Cerebellar cortex (tissue), 1 donor: ENCODE data around the gene TEF.

Experiments
- DNase-seq: peaks from one replicate; pipeline ENCODE4 v3.0.0-alpha.2; 2015; ENCODE audit warnings: low spot score

Gene TEF, protein sequence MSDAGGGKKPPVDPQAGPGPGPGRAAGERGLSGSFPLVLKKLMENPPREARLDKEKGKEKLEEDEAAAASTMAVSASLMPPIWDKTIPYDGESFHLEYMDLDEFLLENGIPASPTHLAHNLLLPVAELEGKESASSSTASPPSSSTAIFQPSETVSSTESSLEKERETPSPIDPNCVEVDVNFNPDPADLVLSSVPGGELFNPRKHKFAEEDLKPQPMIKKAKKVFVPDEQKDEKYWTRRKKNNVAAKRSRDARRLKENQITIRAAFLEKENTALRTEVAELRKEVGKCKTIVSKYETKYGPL

GRCh38 chr22:41381329-41382097, at the start of gene TEF:
Gene TEF, plus strand, starts transcription at chr22:41381942. Its CDS starts 103 bp downstream, at chr22:41382045.
- DNase-seq, result peak; percentile 99

GRCh38 chr22:41332217-41332939, 49.4 kb upstream of the TEF start:
- DNase-seq, result no peak

GRCh38 chr22:41333806-41334205, 47.9 kb upstream of the TEF start:
- DNase-seq, result no peak

DNA sequence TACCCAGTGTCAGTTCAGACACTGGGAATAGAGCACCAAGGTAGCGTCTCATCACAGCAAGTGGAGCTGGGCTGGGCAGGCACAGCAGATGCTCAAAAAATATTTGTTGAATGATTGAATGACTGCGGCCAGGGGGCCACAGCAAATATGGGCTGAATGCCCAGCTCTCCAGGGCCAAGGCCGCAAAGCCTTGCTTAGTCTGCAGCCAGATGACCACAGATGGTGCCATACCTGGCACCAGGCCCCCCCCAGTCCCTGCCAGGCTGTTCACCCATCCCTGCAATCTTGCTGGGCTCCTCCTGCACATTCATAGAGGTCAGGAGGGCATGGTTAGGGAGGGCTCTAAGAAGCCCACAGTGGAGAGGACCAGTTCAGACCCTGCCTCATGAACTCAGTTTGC, 47.5 kb upstream of the TEF start:
- DNase-seq, result peak; percentile 87

DNA sequence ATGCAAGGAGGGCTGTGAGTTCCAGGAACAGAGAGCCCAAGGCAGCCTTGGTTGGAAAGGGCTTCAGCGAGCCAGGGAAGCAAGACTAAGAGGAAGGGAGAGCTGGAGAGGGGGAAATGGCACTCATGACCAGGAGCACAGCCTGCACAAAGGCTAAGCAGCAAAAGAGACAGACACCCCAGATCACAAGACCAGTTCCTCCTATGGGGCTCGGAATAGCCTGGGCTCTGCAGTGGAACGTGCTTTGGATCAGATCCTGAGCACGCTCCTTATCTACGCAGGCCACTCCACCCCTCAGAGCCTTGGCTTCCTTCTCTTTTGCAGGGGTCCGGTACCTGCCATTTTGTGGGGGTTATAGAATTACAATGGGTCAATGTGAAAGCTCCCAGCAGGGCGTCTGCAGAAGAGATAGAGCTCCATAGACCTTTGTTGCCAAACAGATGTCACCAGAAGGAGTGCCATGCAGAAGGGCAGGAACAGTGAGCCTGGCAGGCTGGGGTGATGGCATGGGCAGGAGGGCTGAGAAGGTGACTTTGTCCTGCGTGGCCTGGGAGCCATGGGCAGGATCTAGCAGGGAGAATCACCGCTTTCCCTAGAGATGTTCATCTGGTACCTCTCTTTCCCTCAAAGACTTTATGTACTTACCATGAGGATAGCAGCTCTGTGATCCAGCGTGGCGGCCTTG, 46.6 kb upstream of the TEF start:
- no peak for DNase-seq

- no peak for DNase-seq
These were observed 43.0 kb upstream of the TEF start for GRCh38 chr22:41338614-41339212.

DNA sequence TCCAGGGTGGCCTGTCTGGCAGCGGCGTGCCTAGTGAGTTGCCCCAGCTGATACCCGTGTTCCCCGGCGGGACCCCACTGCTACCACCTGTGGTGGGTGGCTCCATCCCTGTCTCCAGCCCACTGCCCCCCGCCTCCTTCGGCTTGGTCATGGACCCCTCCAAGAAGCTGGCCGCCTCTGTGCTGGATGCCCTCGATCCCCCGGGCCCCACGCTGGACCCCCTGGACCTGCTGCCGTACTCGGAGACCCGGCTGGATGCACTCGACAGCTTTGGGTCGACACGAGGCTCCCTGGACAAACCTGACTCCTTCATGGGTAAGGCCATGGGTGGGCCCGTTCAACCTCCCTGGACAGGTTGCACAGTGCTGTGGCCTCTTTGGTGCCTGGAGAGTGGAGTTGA, 41.9 kb upstream of the TEF start:
- DNase-seq, result no peak

DNA sequence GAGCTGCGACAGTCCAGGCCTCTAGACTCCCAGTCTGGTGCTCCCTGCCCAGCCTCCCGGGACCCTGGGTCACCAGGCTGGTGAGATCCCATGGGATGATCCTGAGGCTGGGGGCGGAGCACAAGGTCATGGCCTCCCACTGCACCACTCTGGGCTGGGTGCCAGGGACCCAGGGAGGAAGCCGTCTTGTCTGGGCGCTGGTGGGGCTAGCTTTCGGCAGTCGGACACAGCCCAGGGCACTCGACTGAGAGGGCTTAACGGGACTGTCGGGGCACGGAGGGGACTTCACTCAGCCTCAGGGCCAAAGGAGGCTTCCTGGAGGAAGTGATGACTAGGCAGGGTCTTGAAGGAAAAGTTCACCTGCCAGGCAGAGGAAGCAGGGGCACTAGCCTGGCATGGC, 41.4 kb upstream of the TEF start:
- DNase-seq, result no peak

DNA sequence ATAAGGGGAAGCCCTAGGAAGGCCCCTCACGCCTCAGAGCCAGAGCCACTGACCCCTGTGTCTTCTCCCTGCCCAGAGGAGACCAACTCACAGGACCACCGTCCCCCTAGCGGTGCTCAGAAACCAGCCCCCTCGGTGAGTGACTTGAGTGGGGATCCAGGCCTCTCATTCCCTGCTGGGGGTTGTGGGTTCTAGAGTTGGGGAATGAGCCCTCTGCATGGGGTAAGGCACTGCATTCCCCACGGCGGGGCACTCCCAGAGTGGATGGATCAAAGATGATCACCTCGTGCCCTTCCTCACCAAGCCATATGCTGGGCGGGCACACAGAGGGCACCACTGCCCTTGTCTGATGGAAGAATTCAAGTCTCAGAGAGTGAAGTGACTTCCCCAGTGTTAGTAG, 40.7 kb upstream of the TEF start:
- no peak for DNase-seq

GRCh38 chr22:41341990-41342389, 39.8 kb upstream of the TEF start:
- DNase-seq, result no peak

DNA sequence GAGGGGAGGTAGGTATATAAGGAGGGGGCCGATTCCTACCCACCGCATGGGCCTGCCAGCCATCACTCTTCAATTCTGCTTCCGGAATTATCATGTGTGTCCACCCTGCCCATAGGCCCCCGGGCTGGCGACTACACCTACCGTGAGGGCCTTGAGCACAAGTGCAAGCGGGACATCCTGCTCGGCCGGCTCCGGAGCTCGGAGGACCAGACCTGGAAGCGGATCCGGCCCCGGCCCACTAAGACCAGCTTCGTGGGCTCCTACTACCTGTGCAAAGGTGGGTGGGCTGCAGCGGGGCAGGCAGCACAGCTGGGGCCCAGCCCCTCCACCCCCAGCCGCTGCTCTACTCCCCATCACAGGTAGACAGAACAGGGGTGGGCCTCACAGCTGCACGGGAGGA, 38.4 kb upstream of the TEF start:
- DNase-seq, result no peak

GRCh38 chr22:41343717-41344116, 38.0 kb upstream of the TEF start:
- DNase-seq, result no peak

- DNase-seq, result no peak
These were observed 37.5 kb upstream of the TEF start for GRCh38 chr22:41344189-41344788.

DNA sequence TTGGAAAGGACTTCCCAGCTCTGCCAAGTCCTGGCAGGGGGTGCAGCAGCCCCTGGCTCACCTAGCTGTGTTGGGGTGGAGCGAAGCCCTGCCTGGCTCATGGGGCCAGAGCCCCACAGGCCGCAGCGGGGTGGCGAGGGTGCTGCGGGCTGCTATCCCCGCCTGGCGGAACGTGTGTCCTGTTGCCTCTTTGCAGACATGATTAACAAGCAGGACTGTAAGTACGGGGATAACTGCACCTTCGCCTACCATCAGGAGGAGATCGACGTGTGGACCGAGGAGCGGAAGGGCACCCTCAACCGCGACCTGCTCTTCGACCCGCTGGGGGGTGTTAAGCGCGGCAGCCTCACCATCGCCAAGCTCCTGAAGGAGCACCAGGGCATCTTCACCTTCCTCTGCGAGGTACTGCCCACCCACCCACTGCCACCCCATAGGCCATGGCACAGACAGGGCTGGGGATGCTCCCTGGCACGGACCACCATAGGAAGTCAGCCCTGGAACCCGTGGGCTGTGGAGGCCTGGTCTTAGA, 35.9 kb upstream of the TEF start:
- no peak for DNase-seq

DNA sequence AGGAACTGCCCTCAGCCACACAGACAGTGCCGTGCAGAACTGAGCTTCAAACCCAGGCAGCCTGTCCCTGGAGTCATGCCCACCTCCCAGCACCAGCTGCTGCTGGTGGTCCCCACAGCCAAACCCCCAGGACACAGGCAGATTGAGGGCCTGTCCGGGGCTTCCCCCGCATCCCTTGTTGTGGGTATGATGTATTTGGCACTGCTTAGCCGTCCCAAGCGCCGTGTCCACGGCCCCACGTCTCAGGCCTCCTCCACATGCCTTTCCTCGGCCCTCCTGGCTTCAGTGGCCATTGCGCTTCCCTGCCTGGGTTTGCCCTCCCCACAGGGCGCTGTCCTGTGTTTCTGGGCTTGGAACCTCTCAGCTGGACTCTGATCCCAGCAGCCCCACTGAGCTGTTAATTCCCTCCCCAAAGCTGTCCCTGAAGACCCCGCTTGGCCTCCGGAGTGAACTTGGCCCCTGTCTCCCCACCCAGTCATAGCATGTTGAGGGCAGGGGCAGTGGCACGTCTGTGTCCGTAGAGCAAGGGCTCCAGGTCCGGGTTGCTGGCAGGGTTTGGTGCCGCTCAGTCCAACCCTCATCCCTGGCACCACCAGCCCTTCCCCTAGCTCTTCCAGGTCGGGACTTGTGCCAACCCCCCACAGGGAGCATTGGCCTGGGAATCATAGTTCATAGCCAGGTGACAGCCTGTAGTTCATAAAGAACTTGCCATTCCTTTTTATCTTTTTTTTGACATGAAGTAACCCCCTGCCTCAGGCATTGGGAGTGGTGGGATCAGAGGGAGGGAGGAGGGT, 34.5 kb upstream of the TEF start:
- peak; percentile 92 for DNase-seq

GRCh38 chr22:41348964-41349484, 32.7 kb upstream of the TEF start:
- no peak for DNase-seq

GRCh38 chr22:41350087-41350486, 31.7 kb upstream of the TEF start:
- no peak for DNase-seq

GRCh38 chr22:41351011-41351410, 30.7 kb upstream of the TEF start:
- no peak for DNase-seq

DNA sequence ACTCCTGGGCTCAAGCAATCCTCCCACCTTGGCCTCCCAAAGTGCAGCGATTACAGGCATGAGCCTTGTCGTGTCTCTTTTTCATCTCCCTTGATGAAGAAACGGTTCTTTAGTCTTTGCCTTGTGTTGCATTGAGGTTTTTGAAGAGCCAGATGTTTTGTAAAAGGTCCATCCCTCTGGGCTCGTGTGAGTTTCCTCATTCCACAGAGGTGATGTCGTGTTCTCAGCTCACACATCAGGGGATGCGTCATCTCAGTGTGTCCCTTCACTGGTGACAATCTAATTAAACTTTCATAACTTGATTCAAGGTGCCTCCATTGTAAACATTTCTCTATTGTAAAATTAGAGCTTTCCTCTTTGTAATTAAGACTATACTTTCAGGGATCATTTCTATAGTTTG, 29.7 kb upstream of the TEF start:
- DNase-seq, result no peak
